ENCODE measurements around the gene TRIM62.

DNA sequence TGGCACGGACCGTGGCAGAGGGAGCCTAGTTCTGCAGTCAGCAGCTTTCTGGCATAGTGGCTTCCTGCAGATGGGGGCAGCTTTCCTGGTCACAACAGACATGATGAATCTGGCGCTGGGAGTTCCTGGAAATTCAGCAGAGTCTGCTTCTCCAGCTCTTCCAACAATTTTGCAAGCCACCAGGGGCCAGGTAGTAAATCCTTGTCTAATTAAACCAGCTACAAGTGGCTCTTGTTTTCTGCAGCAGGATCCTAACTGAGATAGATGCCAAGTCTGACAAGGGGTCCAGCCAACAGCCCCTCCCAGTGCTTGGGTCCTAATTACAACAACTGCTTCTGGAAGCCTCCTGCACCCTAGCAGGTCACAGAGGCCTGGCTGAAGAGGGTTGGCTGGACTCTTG, 35.8 kb downstream of the TRIM62 start:
- TF ChIP-seq, protein P1, sequence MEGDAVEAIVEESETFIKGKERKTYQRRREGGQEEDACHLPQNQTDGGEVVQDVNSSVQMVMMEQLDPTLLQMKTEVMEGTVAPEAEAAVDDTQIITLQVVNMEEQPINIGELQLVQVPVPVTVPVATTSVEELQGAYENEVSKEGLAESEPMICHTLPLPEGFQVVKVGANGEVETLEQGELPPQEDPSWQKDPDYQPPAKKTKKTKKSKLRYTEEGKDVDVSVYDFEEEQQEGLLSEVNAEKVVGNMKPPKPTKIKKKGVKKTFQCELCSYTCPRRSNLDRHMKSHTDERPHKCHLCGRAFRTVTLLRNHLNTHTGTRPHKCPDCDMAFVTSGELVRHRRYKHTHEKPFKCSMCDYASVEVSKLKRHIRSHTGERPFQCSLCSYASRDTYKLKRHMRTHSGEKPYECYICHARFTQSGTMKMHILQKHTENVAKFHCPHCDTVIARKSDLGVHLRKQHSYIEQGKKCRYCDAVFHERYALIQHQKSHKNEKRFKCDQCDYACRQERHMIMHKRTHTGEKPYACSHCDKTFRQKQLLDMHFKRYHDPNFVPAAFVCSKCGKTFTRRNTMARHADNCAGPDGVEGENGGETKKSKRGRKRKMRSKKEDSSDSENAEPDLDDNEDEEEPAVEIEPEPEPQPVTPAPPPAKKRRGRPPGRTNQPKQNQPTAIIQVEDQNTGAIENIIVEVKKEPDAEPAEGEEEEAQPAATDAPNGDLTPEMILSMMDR (IDR thresholded peaks at IDR 0.05) = no peak
- TF ChIP-seq EP300 (IDR thresholded peaks at IDR 0.05) (no peak), POLR2AphosphoS5 (IDR thresholded peaks at IDR 0.05) (no peak), POLR2A (IDR thresholded peaks at IDR 0.05) (no peak)
